H1 (cell line): ENCODE results near the gene HS6ST2. TPM values are rescaled to one million over a fixed set of nuclear protein-coding genes. Genes with fewer than 3 reads are reported as not detected.
A peak's percentile ranks its signal among the peaks of the same experiment; 100 is the strongest.

Source experiments
- CTCF ChIA-PET: fragments of 300-600 bp; sonication (Branson Sonifier 250); formaldehyde crosslinking; loops from one replicate; lab custom pipeline; 2021; ENCODE audit not compliant: partially characterized antibody; lab: Charles Lee
- POLR2A ChIA-PET: fragments of 300-600 bp; sonication (Branson Sonifier 250); formaldehyde crosslinking; loops from one replicate; lab custom pipeline; 2021; ENCODE audit warnings: inconsistent platforms; ENCODE audit not compliant: partially characterized antibody; lab: Charles Lee
- DNase-seq, 2 experiments: peaks; one replicate each; pipeline versions ENCODE4 v3.0.0 to v3.0.0-alpha.2; 2010 to 2022; ENCODE audit warnings: low spot score in 2 of 2, low read depth in 1 of 2, mixed read lengths in 1 of 2
- FAIRE-seq: peaks from 2 replicates; lab custom pipeline; 2011; peaks lifted over from hg19 to GRCh38; lab: Jason Lieb, UNC
- H2AFZ ChIP-seq: 2 replicates; pipeline ENCODE4 v1.8.1; 2012; ENCODE audit warnings: low read length, inconsistent platforms
- H2AK5ac ChIP-seq: 2 replicates; pipeline ENCODE4 v1.6.1; 2013; ENCODE audit warnings: low read depth, low read length
- H2BK120ac ChIP-seq: replicated peaks from 2 replicates; pipeline ENCODE3; 2013; ENCODE audit warnings: low read depth, low read length, inconsistent platforms
- H2BK12ac ChIP-seq: 2 replicates; pipeline ENCODE4 v1.6.1; 2013; ENCODE audit warnings: low read depth, low read length
- H2BK15ac ChIP-seq: 2 replicates; pipeline ENCODE4 v1.6.1; 2013; ENCODE audit warnings: low read length
- H2BK20ac ChIP-seq: 2 replicates; pipeline ENCODE4 v1.6.1; 2013; ENCODE audit warnings: low read length
- H2BK5ac ChIP-seq: 2 replicates; pipeline ENCODE4 v1.6.1; 2013; ENCODE audit warnings: low read depth, low read length
- H3K14ac ChIP-seq: 2 replicates; pipeline ENCODE4 v1.6.1; 2013; ENCODE audit warnings: inconsistent platforms; ENCODE audit not compliant: insufficient read length
- H3K18ac ChIP-seq: 2 replicates; pipeline ENCODE4 v1.6.1; 2013; ENCODE audit warnings: low read length; ENCODE audit errors: extremely low read depth
- H3K23ac ChIP-seq: 2 replicates; pipeline ENCODE4 v1.6.1; 2013; ENCODE audit warnings: inconsistent platforms; ENCODE audit not compliant: insufficient read length
- H3K23me2 ChIP-seq: 2 replicates; pipeline ENCODE4 v1.6.1; 2013; ENCODE audit warnings: low read depth, low read length
- H3K27ac ChIP-seq: 2 replicates; pipeline ENCODE4 v1.6.1; 2011; ENCODE audit warnings: low read depth, low read length, inconsistent platforms
- H3K27me3 ChIP-seq, 4 experiments: replicated peaks in 1 of 4; 1 replicate in 1 of 4; 2 replicates in 3 of 4; pipeline versions ENCODE4 v1.6.1 to v1.8.1; 2011 to 2013; ENCODE audit warnings: low read length in 3 of 4, mild to moderate bottlenecking in 3 of 4, inconsistent platforms in 2 of 4, mixed read lengths in 2 of 4, moderate library complexity in 1 of 4; ENCODE audit not compliant: control insufficient read depth in 3 of 4, insufficient read depth in 3 of 4; ENCODE audit errors: extremely low read depth in 1 of 4
- H3K36me3 ChIP-seq, 4 experiments: 2 replicates each; pipeline versions ENCODE4 v1.6.1 to v1.8.1; 2011 to 2013; ENCODE audit warnings: mild to moderate bottlenecking in 4 of 4, low read length in 3 of 4, moderate library complexity in 2 of 4, control low read depth in 1 of 4, inconsistent platforms in 1 of 4; ENCODE audit not compliant: insufficient read depth in 4 of 4, control insufficient read depth in 2 of 4
- H3K4ac ChIP-seq: replicated peaks from 2 replicates; pipeline ENCODE3; 2013; ENCODE audit warnings: low read length, low read depth, mixed read lengths, inconsistent platforms; ENCODE audit not compliant: insufficient read length
- H3K4me1 ChIP-seq, 4 experiments: replicated peaks in 1 of 4; 1 replicate in 1 of 4; 2 replicates in 3 of 4; pipeline versions ENCODE4 v1.6.1 to v1.8.1; 2011 to 2013; ENCODE audit warnings: low read length in 3 of 4, inconsistent platforms in 2 of 4, mixed read lengths in 1 of 4; ENCODE audit not compliant: insufficient read depth in 4 of 4, control insufficient read depth in 3 of 4
- H3K4me2 ChIP-seq, 2 experiments: 2 replicates each; pipeline versions ENCODE4 v1.6.1 to v1.8.1; 2011 to 2013; ENCODE audit warnings: low read depth in 2 of 2, low read length in 2 of 2, control low read depth in 1 of 2, inconsistent platforms in 1 of 2, mild to moderate bottlenecking in 1 of 2; ENCODE audit not compliant: insufficient read depth in 1 of 2
- H3K4me3 ChIP-seq, 4 experiments: fragments of 200-600, 300-600 bp in 1 of 4; sonication (generic), shearing (Covaris generic), sonication (Bioruptor Twin) in 1 of 4; 2 replicates each; pipeline versions ENCODE4 v1.5.1 to v1.8.1; 2011 to 2016; ENCODE audit warnings: low read length in 4 of 4, low read depth in 3 of 4, control low read depth in 2 of 4, inconsistent platforms in 2 of 4, mild to moderate bottlenecking in 2 of 4, mixed read lengths in 1 of 4, moderate library complexity in 1 of 4; ENCODE audit not compliant: insufficient read depth in 2 of 4; ENCODE audit errors: extremely low read depth in 1 of 4
- H3K56ac ChIP-seq: replicated peaks from 2 replicates; pipeline ENCODE3; 2013; ENCODE audit warnings: low read depth, mild to moderate bottlenecking, mixed read lengths, low read length, inconsistent platforms; ENCODE audit not compliant: insufficient read length
- H3K79me1 ChIP-seq: 2 replicates; pipeline ENCODE4 v1.6.1; 2013; ENCODE audit warnings: low read depth, low read length, control low read depth
- H3K79me2 ChIP-seq, 2 experiments: 2 replicates each; pipeline versions ENCODE4 v1.6.1 to v1.8.1; 2012 to 2013; ENCODE audit warnings: low read length in 2 of 2, mild to moderate bottlenecking in 2 of 2, inconsistent platforms in 1 of 2; ENCODE audit not compliant: insufficient read depth in 2 of 2, control insufficient read depth in 1 of 2
- H3K9ac ChIP-seq, 4 experiments: replicated peaks in 1 of 4; 1 replicate in 1 of 4; 2 replicates in 3 of 4; pipeline versions ENCODE4 v1.6.1 to v1.8.1; 2011 to 2013; ENCODE audit warnings: low read depth in 3 of 4, low read length in 3 of 4, control low read depth in 2 of 4, mild to moderate bottlenecking in 2 of 4, moderate library complexity in 2 of 4, inconsistent platforms in 1 of 4; ENCODE audit errors: extremely low read depth in 1 of 4
- H3K9me3 ChIP-seq, 2 experiments: 2 replicates each; pipeline versions ENCODE4 v1.6.1 to v1.8.1; 2012 to 2013; ENCODE audit warnings: mild to moderate bottlenecking in 2 of 2, moderate library complexity in 2 of 2, control low read depth in 1 of 2, inconsistent platforms in 1 of 2, low read depth in 1 of 2, low read length in 1 of 2, mixed read lengths in 1 of 2; ENCODE audit not compliant: insufficient read depth in 2 of 2
- H4K20me1 ChIP-seq, 2 experiments: replicated peaks in 1 of 2; 2 replicates each; pipeline versions ENCODE3 to v1.8.1; 2011 to 2013; ENCODE audit warnings: inconsistent platforms in 2 of 2, low read length in 2 of 2, mild to moderate bottlenecking in 1 of 2; ENCODE audit not compliant: insufficient read depth in 2 of 2, control insufficient read depth in 1 of 2
- H4K5ac ChIP-seq: 2 replicates; pipeline ENCODE4 v1.6.1; 2013; ENCODE audit warnings: low read length, low read depth, mixed read lengths, inconsistent platforms; ENCODE audit not compliant: insufficient read length
- H4K8ac ChIP-seq: 2 replicates; pipeline ENCODE4 v1.8.0; 2013; ENCODE audit warnings: mild to moderate bottlenecking, moderate library complexity, low read length, inconsistent platforms; ENCODE audit not compliant: insufficient read depth; ENCODE audit errors: extremely low read depth
- H4K91ac ChIP-seq: replicated peaks from 2 replicates; pipeline ENCODE3; 2013; ENCODE audit warnings: low read length, mixed read lengths, inconsistent platforms; ENCODE audit not compliant: insufficient read length
- BACH1 ChIP-seq: IDR thresholded peaks from 2 replicates; pipeline ENCODE4 v1.6.1; 2012; ENCODE audit warnings: low read length, improper control_type of control experiment
- BRCA1 ChIP-seq: IDR thresholded peaks from 2 replicates; pipeline ENCODE4 v1.6.1; 2012; ENCODE audit warnings: low read depth, low read length, improper control_type of control experiment
- EZH2 ChIP-seq: fragments of 200-600 bp; sonication (generic); IDR thresholded peaks from 2 replicates; pipeline ENCODE4 v1.7.1; 2012; ENCODE audit warnings: low read depth, mild to moderate bottlenecking, moderate library complexity, low read length, inconsistent platforms; ENCODE audit not compliant: severe bottlenecking
- MAFK ChIP-seq: IDR thresholded peaks from 2 replicates; pipeline ENCODE4 v1.6.1; 2012; ENCODE audit warnings: low read depth, mild to moderate bottlenecking, improper control_type of control experiment, low read length
- MAX ChIP-seq: IDR thresholded peaks from 2 replicates; pipeline ENCODE4 v1.6.1; 2012; ENCODE audit warnings: inconsistent platforms
- NANOG ChIP-seq: IDR thresholded peaks from 2 replicates; pipeline ENCODE4 v1.6.1; 2011; ENCODE audit warnings: low read length, low read depth, mild to moderate bottlenecking, inconsistent platforms; ENCODE audit not compliant: insufficient read depth, poor library complexity, severe bottlenecking
- SRF ChIP-seq: IDR thresholded peaks from 2 replicates; pipeline ENCODE4 v1.6.1; 2011; ENCODE audit warnings: mild to moderate bottlenecking, low read depth, low read length, moderate library complexity
- YY1 ChIP-seq: IDR thresholded peaks from 2 replicates; pipeline ENCODE4 v1.6.1; 2011; ENCODE audit warnings: low read depth, mild to moderate bottlenecking, low read length
- WGBS, 2 experiments: shearing (Covaris generic) in 1 of 2; methylation state at CpG; one replicate each; pipeline versions ENCODE4 v1.1.6 to v1.1.7; 2013 to 2015; ENCODE audit warnings: low lambda C conversion rate in 2 of 2, mixed read lengths in 2 of 2, inconsistent platforms in 1 of 2, low coverage in 1 of 2, missing lambda C conversion rate in 1 of 2; ENCODE audit not compliant: insufficient replicate concordance in 2 of 2, insufficient coverage in 1 of 2, insufficient read length in 1 of 2; ENCODE audit errors: extremely low coverage in 1 of 2, missing lambda C conversion rate in 1 of 2; 5-methylcytosine and 5-hydroxymethylcytosine counted together
- polyA plus RNA-seq, 7 experiments: library from polyadenylated mRNA; depleted of rRNA in 3 of 7; stranded (reverse) in 5 of 7; unstranded in 2 of 7; fragments of >200 nt in 5 of 7; fragments of 200-250 nt in 2 of 7; gene quantifications; 1 replicate in 5 of 7; 2 replicates in 1 of 7; 4 replicates in 1 of 7; pipeline versions ENCODE4 v1.2.1 to v1.2.3, GENCODE V29; 2011 to 2013; ENCODE audit warnings: missing spikeins in 2 of 7, mixed read lengths in 2 of 7
- total RNA-seq: library from RNA; stranded (reverse); fragmentation: NEBNext Ultra II Directional; extraction: Animal tissue kit (Norgen Biotek cat#: 25700); gene quantifications from 2 replicates; pipeline ENCODE4 v1.2.1, GENCODE V29; 2021
- TF ChIP-seq, protein P1 (sequence below): IDR thresholded peaks from 2 replicates; pipeline ENCODE4 v1.6.1; 2012; ENCODE audit warnings: inconsistent platforms
- TF ChIP-seq, protein P2 (sequence below): IDR thresholded peaks from 2 replicates; pipeline ENCODE4 v1.6.1; 2011; ENCODE audit warnings: low read depth, mild to moderate bottlenecking, low read length; ENCODE audit not compliant: insufficient read depth

Gene HS6ST2
- total and polyA plus RNA-seq, 2 of the 8 experiments (the other 6 are each of a cell fraction or from before 2014, with no cell fraction given): 3.9 TPM

DNA sequence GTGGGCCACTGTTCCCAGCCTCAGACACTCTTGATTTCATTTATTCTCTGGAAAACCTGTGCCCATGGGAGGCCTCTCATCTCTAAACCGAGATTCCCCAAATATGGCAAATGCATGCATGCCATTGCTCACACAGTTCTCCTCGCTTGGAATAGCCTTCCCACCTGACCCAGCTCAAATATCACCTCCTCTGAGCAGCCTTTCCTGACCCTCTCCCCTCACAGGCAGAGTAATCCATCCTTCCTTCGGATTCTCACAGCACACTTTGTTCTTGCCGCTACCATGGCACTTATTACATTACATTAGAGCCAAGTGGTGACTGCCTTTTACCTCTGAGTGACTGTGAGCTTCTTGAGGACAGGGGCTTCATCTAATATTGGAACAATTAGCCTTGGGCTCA is 209.5 kb downstream of the HS6ST2 start:
- H2AFZ ChIP-seq: no peak overlapping the region
- DNase-seq (no peak), FAIRE-seq (peak; percentile 19)
- H3K36me3 ChIP-seq: no peaks in the 10 kb centered on the region
- no peak overlapping the region for H2BK12ac ChIP-seq
- no peak overlapping the region for H3K9ac ChIP-seq
- H4K20me1 ChIP-seq: no peaks in the 10 kb centered on the region
- peaks cover 0 to 13% (median 6%) of the 10 kb centered on the region in 4 experiments; a peak in 3 of 7 replicates for H3K4me1 ChIP-seq
- no peak overlapping the region for H3K23ac ChIP-seq
- no peak overlapping the region for H3K14ac ChIP-seq
- H3K56ac ChIP-seq: no peak overlapping the region
- H4K8ac ChIP-seq: no peak overlapping the region
- H3K4me3 ChIP-seq: no peak overlapping the region
- H4K5ac ChIP-seq: no peak overlapping the region
- no peak overlapping the region for H2BK15ac ChIP-seq
- no peak overlapping the region for H3K18ac ChIP-seq
- no peak overlapping the region for H3K27ac ChIP-seq
- no peaks in the 10 kb centered on the region for H3K9me3 ChIP-seq
- H2BK5ac ChIP-seq: no peak overlapping the region
- no peaks in the 10 kb centered on the region for H3K23me2 ChIP-seq
- peaks cover 0 to 10% (median 2%) of the 10 kb centered on the region in 4 experiments; a peak in 2 of 7 replicates for H3K27me3 ChIP-seq
- H3K79me1 ChIP-seq: no peaks in the 10 kb centered on the region
- 41% methylated on average over 4 of the region's 4 CpGs; no CpG with 5 or more reads in 1 of the 2 experiments for WGBS, 2 experiments
- no peaks in the 10 kb centered on the region for H3K79me2 ChIP-seq
- no peak overlapping the region for H2AK5ac ChIP-seq
- H2BK20ac ChIP-seq: no peak overlapping the region
- H2BK120ac ChIP-seq: no peak overlapping the region
- POLR2A ChIA-PET: no interaction called here
- no peak overlapping the region for H3K4ac ChIP-seq
- no peak overlapping the region for H4K91ac ChIP-seq
- H3K4me2 ChIP-seq: no peak overlapping the region
- CTCF ChIA-PET: interaction anchor here (0.5 to 1.2 kb wide), 5 partner anchors 14 to 480 kb away, joined by 3 to 5 read pairs (median 3); no protein-coding TSS in a partner anchor
- no peak for TF ChIP-seq YY1
- TF ChIP-seq BRCA1: no peak
- no peak for TF ChIP-seq NANOG
- TF ChIP-seq MAX: no peak
- no peak for TF ChIP-seq EZH2
- TF ChIP-seq, protein P1, sequence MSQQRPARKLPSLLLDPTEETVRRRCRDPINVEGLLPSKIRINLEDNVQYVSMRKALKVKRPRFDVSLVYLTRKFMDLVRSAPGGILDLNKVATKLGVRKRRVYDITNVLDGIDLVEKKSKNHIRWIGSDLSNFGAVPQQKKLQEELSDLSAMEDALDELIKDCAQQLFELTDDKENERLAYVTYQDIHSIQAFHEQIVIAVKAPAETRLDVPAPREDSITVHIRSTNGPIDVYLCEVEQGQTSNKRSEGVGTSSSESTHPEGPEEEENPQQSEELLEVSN: no peak
- no peak for TF ChIP-seq SRF
- TF ChIP-seq MAFK: no peak
- TF ChIP-seq, protein P2, sequence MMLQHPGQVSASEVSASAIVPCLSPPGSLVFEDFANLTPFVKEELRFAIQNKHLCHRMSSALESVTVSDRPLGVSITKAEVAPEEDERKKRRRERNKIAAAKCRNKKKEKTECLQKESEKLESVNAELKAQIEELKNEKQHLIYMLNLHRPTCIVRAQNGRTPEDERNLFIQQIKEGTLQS: no peak
- TF ChIP-seq BACH1: no peak
